ENCODE results near the gene ARHGAP29. TPM values are rescaled to one million over a fixed set of nuclear protein-coding genes. Genes with fewer than 3 reads are reported as not detected.

The ARHGAP29 gene
- total and polyA plus RNA-seq, 2 experiments from 2014 or later: 4.6 to 6.9 TPM

DNA sequence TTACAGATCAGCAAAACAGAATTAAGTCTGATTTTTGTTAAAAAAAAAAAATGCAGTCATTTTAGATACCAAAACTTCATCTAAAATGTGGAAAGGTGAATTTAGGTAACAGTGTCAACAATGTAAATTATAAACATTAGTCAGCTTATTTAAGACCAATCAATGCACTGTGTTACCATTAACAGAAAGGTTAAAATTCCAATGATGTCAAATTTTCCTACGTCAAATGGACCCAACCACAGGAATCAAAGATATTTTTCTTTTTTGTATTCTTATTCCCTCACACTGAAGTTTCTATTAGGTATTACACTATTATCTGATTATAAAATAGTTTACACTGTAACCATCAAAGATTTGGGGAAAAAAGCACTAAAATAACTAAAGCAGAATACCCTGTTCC, 6.5 kb downstream of the ARHGAP29 start:
- Histone ChIP-seq H2AFZ (no peak overlapping the region), H3K36me3 (ENCODE audit: insufficient read depth) (no peaks in the 10 kb centered on the region), H3K79me2 (replicated peaks; ENCODE audit: insufficient read depth) (peaks cover 6% of the 10 kb centered on the region; the same call in 1 of the 2 replicates), H3K4me1 (ENCODE audit: insufficient read depth) (peaks cover 18% of the 10 kb centered on the region), H3K27ac (ENCODE audit: low read depth) (no peak overlapping the region), H3K27me3 (ENCODE audit: insufficient read depth) (peaks cover 15% of the 10 kb centered on the region), H3F3A (replicated peaks; ENCODE audit: low read depth) (no peaks in the 10 kb centered on the region), H3K4me2 (no peak overlapping the region), H4K20me1 (replicated peaks; ENCODE audit: insufficient read depth) (0 out of 2 replicates have a peak, but pooled peaks cover 9% of the 10 kb centered on the region), H3K9me2 (ENCODE audit: insufficient read depth) (no peaks in the 10 kb centered on the region), H3K4me3 (no peak overlapping the region)
- TF ChIP-seq ZNF331 (CRISPR knock-in tag; IDR thresholded peaks at IDR 0.05; ENCODE audit: low read depth) (no peak), JUNB (IDR thresholded peaks at IDR 0.05; ENCODE audit: unreplicated experiment) (no peak), STAT1 (IDR thresholded peaks at IDR 0.05; ENCODE audit: unreplicated experiment) (no peak), ZNF114 (CRISPR knock-in tag; IDR thresholded peaks at IDR 0.05) (no peak), NANOG (IDR thresholded peaks at IDR 0.05; ENCODE audit: borderline replicate concordance) (no peak), EZH2phosphoT487 (IDR thresholded peaks at IDR 0.05; ENCODE audit: unreplicated experiment) (no peak)
- TF ChIP-seq, protein P1, sequence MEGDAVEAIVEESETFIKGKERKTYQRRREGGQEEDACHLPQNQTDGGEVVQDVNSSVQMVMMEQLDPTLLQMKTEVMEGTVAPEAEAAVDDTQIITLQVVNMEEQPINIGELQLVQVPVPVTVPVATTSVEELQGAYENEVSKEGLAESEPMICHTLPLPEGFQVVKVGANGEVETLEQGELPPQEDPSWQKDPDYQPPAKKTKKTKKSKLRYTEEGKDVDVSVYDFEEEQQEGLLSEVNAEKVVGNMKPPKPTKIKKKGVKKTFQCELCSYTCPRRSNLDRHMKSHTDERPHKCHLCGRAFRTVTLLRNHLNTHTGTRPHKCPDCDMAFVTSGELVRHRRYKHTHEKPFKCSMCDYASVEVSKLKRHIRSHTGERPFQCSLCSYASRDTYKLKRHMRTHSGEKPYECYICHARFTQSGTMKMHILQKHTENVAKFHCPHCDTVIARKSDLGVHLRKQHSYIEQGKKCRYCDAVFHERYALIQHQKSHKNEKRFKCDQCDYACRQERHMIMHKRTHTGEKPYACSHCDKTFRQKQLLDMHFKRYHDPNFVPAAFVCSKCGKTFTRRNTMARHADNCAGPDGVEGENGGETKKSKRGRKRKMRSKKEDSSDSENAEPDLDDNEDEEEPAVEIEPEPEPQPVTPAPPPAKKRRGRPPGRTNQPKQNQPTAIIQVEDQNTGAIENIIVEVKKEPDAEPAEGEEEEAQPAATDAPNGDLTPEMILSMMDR (conservative IDR thresholded peaks at IDR 0.05; ENCODE audit: low read depth in 2 of 2): no peak
- peaks cover 12% of the 10 kb centered on the region for H3K4me1 Mint-ChIP-seq
- no peaks in the 10 kb centered on the region for H3K9me3 Mint-ChIP-seq
- DNase-seq (ENCODE audit: low spot score) (no peak), ATAC-seq (no peak)
- peaks cover 9% of the 10 kb centered on the region for H3K27me3 Mint-ChIP-seq (ENCODE audit: insufficient read depth, low read depth, poor library complexity)
- H3K27ac Mint-ChIP-seq: no peak overlapping the region
- no peak overlapping the region for H3K4me3 Mint-ChIP-seq
- no peaks in the 10 kb centered on the region; the same call in 2 of the 3 replicates for H3K36me3 Mint-ChIP-seq (ENCODE audit: low read depth)

DNA sequence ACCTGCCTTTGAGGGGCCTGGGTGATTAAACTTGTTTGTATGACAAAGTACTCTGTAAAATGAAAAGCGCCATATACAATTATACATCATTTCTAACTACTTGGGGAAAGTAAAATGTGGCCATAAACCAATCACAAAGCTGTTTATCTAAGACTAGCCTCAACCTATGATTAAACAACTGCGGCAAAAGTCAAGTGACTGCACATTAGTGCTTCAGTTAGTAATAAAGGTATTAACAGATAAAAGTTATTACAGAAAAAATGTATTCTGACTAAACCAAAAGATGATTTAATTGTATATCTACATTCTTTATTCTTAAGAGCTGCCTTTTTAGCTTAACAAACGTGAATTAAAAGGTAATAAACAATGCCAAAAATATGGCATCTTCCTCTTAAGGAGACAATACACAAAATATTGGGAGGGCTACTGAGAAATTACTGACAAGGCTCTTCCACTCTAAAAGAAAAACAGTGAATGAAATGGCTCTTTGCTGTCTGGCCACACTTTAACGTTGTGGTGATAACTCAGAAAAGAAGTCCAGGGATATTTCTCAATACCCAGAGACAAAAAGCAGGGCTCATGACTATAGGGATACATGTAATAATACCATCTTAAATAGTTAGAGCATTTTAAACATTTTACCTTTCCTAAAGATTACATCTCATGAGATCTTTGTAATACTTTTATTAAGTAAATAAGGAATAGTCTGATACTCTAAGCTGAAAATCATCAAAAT, 8.6 kb downstream of the ARHGAP29 start:
- Mint-ChIP-seq H3K27ac (no peak overlapping the region), H3K4me3 (no peak overlapping the region), H3K9me3 (no peaks in the 10 kb centered on the region), H3K4me1 (peaks cover 7% of the 10 kb centered on the region; the same call in 2 of the 3 replicates), H3K27me3 (ENCODE audit: insufficient read depth, low read depth, poor library complexity) (no peaks in the 10 kb centered on the region), H3K36me3 (ENCODE audit: low read depth) (no peaks in the 10 kb centered on the region)
- no peaks in the 10 kb centered on the region for H3F3A ChIP-seq (replicated peaks; ENCODE audit: low read depth)
- H3K4me3 ChIP-seq: no peak overlapping the region
- H3K9me2 ChIP-seq (ENCODE audit: insufficient read depth): no peaks in the 10 kb centered on the region
- ATAC-seq (no peak), DNase-seq (ENCODE audit: low spot score) (no peak)
- no peaks in the 10 kb centered on the region for H3K79me2 ChIP-seq (replicated peaks; ENCODE audit: insufficient read depth)
- H2AFZ ChIP-seq: no peak overlapping the region
- TF ChIP-seq JUNB (IDR thresholded peaks at IDR 0.05; ENCODE audit: unreplicated experiment): no peak
- no peak for TF ChIP-seq CREB1 (CRISPR knock-in tag; IDR thresholded peaks at IDR 0.05; ENCODE audit: low read depth)
- no peak for TF ChIP-seq EZH2 (IDR thresholded peaks at IDR 0.05; ENCODE audit: low read depth, unreplicated experiment)
- TF ChIP-seq, protein P1 (conservative IDR thresholded peaks at IDR 0.05; ENCODE audit: low read depth in 2 of 2): no peak
- TF ChIP-seq, protein P2, sequence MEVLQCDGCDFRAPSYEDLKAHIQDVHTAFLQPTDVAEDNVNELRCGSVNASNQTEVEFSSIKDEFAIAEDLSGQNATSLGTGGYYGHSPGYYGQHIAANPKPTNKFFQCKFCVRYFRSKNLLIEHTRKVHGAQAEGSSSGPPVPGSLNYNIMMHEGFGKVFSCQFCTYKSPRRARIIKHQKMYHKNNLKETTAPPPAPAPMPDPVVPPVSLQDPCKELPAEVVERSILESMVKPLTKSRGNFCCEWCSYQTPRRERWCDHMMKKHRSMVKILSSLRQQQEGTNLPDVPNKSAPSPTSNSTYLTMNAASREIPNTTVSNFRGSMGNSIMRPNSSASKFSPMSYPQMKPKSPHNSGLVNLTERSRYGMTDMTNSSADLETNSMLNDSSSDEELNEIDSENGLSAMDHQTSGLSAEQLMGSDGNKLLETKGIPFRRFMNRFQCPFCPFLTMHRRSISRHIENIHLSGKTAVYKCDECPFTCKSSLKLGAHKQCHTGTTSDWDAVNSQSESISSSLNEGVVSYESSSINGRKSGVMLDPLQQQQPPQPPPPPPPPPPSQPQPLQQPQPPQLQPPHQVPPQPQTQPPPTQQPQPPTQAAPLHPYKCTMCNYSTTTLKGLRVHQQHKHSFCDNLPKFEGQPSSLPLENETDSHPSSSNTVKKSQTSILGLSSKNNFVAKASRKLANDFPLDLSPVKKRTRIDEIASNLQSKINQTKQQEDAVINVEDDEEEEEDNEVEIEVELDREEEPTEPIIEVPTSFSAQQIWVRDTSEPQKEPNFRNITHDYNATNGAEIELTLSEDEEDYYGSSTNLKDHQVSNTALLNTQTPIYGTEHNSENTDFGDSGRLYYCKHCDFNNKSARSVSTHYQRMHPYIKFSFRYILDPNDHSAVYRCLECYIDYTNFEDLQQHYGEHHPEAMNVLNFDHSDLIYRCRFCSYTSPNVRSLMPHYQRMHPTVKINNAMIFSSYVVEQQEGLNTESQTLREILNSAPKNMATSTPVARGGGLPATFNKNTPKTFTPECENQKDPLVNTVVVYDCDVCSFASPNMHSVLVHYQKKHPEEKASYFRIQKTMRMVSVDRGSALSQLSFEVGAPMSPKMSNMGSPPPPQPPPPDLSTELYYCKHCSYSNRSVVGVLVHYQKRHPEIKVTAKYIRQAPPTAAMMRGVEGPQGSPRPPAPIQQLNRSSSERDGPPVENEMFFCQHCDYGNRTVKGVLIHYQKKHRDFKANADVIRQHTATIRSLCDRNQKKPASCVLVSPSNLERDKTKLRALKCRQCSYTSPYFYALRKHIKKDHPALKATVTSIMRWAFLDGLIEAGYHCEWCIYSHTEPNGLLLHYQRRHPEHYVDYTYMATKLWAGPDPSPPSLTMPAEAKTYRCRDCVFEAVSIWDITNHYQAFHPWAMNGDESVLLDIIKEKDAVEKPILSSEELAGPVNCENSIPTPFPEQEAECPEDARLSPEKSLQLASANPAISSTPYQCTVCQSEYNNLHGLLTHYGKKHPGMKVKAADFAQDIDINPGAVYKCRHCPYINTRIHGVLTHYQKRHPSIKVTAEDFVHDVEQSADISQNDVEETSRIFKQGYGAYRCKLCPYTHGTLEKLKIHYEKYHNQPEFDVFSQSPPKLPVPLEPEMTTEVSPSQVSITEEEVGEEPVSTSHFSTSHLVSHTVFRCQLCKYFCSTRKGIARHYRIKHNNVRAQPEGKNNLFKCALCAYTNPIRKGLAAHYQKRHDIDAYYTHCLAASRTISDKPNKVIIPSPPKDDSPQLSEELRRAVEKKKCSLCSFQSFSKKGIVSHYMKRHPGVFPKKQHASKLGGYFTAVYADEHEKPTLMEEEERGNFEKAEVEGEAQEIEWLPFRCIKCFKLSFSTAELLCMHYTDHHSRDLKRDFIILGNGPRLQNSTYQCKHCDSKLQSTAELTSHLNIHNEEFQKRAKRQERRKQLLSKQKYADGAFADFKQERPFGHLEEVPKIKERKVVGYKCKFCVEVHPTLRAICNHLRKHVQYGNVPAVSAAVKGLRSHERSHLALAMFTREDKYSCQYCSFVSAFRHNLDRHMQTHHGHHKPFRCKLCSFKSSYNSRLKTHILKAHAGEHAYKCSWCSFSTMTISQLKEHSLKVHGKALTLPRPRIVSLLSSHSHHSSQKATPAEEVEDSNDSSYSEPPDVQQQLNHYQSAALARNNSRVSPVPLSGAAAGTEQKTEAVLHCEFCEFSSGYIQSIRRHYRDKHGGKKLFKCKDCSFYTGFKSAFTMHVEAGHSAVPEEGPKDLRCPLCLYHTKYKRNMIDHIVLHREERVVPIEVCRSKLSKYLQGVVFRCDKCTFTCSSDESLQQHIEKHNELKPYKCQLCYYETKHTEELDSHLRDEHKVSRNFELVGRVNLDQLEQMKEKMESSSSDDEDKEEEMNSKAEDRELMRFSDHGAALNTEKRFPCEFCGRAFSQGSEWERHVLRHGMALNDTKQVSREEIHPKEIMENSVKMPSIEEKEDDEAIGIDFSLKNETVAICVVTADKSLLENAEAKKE (CRISPR knock-in tag; IDR thresholded peaks at IDR 0.05): no peak
- H4K20me1 ChIP-seq (replicated peaks; ENCODE audit: insufficient read depth): no peaks in the 10 kb centered on the region
- H3K4me2 ChIP-seq: no peak overlapping the region
- H3K27me3 ChIP-seq (ENCODE audit: insufficient read depth): no peaks in the 10 kb centered on the region
- H3K4me1 ChIP-seq (ENCODE audit: insufficient read depth): peaks cover 9% of the 10 kb centered on the region
- H3K27ac ChIP-seq (ENCODE audit: low read depth): no peak overlapping the region
- H3K36me3 ChIP-seq (ENCODE audit: insufficient read depth): no peaks in the 10 kb centered on the region

Measured in GM23338 (cell line).